Gastrocnemius medialis (tissue), 4 donors: ENCODE results near the gene PKHD1. TPM values are rescaled to one million over a fixed set of nuclear protein-coding genes. Genes with fewer than 3 reads are reported as not detected.

Source experiments
- ATAC-seq, 2 donors: fragments of 150-250 bp; one replicate each; pipeline ENCODE4 v1.9.1; 2016
- DNase-seq, 2 donors: peaks; one replicate each; pipeline ENCODE4 v3.0.0-alpha.2; 2019
- H3K27ac ChIP-seq, 4 donors: fragments of 200-600 bp; sonication (generic); 1 replicate in 1 of 4; 2 replicates in 3 of 4; pipeline ENCODE4 v1.5.1; 2016 to 2018; ENCODE audit warnings: mild to moderate bottlenecking in 2 of 4, moderate library complexity in 1 of 4
- H3K27me3 ChIP-seq, 3 donors: fragments of 200-600 bp; sonication (generic) in 2 of 3; 1 replicate in 1 of 3; 2 replicates in 2 of 3; pipeline versions ENCODE4 v1.5.1 to v1.6.0; 2016 to 2019; ENCODE audit warnings: mild to moderate bottlenecking in 1 of 3, moderate library complexity in 1 of 3
- H3K36me3 ChIP-seq, 2 donors: fragments of 200-600 bp; sonication (generic) in 1 of 2; one replicate each; pipeline ENCODE4 v1.5.1; 2017 to 2018
- H3K4me1 ChIP-seq, 2 donors: fragments of 200-600 bp; sonication (generic) in 1 of 2; one replicate each; pipeline ENCODE4 v1.5.1; 2016 to 2017; ENCODE audit warnings: mild to moderate bottlenecking in 2 of 2
- H3K4me3 ChIP-seq, 4 donors: fragments of 200-600 bp; sonication (generic) in 3 of 4; 1 replicate in 1 of 4; 2 replicates in 3 of 4; pipeline ENCODE4 v1.5.1; 2016 to 2019; ENCODE audit warnings: mild to moderate bottlenecking in 2 of 4
- H3K9me3 ChIP-seq, 3 donors: fragments of 200-600 bp; sonication (generic) in 2 of 3; 1 replicate in 1 of 3; 2 replicates in 2 of 3; pipeline ENCODE4 v1.5.1; 2016 to 2019
- CTCF ChIP-seq, 5 experiments: fragments of 450-650 bp in 3 of 5; fragments of 200-600 bp in 2 of 5; sonication (generic) in 2 of 5; IDR thresholded peaks in 4 of 5; conservative IDR thresholded peaks in 1 of 5; 1 replicate in 4 of 5; 2 replicates in 1 of 5; pipeline ENCODE4 v1.5.1; 2016 to 2019; ENCODE audit warnings: antibody characterized with exemption in 5 of 5, mild to moderate bottlenecking in 3 of 5, moderate library complexity in 3 of 5
- POLR2A ChIP-seq, 2 donors: fragments of 450-650 bp; IDR thresholded peaks; one replicate each; pipeline ENCODE4 v1.6.1; 2017; ENCODE audit warnings: antibody characterized with exemption in 2 of 2, mild to moderate bottlenecking in 2 of 2, moderate library complexity in 2 of 2
- in situ Hi-C, 4 donors: fragments of 200-750 bp; cut with MboI; loops; one replicate each; pipeline versions ENCODE4 v1.15.0 to v1.8.0; 2017; ENCODE audit warnings: low sequenced_read_pairs in 4 of 4
- intact Hi-C: fragments of 100-400 bp; cut with DNase I; formaldehyde crosslinking; loops from one replicate; pipeline ENCODE4 v1.15.1; 2023; ENCODE audit warnings: low total_unique reads
- total RNA-seq, 4 donors: library from RNA; depleted of rRNA; stranded (reverse); fragments of >200 nt; gene quantifications; one replicate each; pipeline versions ENCODE4 v1.1.0 to v1.2.3, GENCODE V29; 2016

Gene PKHD1
- total RNA-seq, 4 donors from 2014 or later, result 0.02 to 0.05 (median 0.02) TPM; not detected in 1

- H3K36me3 ChIP-seq, result no peaks in the 10 kb centered on the region
- no peaks in the 10 kb centered on the region for H3K4me1 ChIP-seq
- no peaks in the 10 kb centered on the region for H3K9me3 ChIP-seq
- TF ChIP-seq CTCF (IDR thresholded peaks at IDR 0.05 in 4 of 5, conservative IDR thresholded peaks at IDR 0.05 in 1 of 5) (no peak), POLR2A (IDR thresholded peaks at IDR 0.05) (no peak)
- no peak overlapping the region for H3K4me3 ChIP-seq
- in situ Hi-C loops (no loop called here), intact Hi-C loops (no loop called here)
- no peak for ATAC-seq
- H3K27me3 ChIP-seq, result no peaks in the 10 kb centered on the region
- DNase-seq, result no peak
- H3K27ac ChIP-seq, result no peak overlapping the region
Observed at GRCh38 chr6:52045033-52045432, 42.4 kb downstream of the PKHD1 start.

GRCh38 chr6:52042141-52042885 lies 45.1 kb downstream of the PKHD1 start:
- H3K27ac ChIP-seq, result no peak overlapping the region
- in situ Hi-C loops, result no loop called here
- no peak for TF ChIP-seq CTCF (IDR thresholded peaks at IDR 0.05 in 4 of 5, conservative IDR thresholded peaks at IDR 0.05 in 1 of 5)
- no peak for TF ChIP-seq POLR2A (IDR thresholded peaks at IDR 0.05)
- no peaks in the 10 kb centered on the region for H3K9me3 ChIP-seq
- no peaks in the 10 kb centered on the region for H3K4me1 ChIP-seq
- no peak overlapping the region for H3K4me3 ChIP-seq
- no peak for ATAC-seq
- H3K36me3 ChIP-seq, result no peaks in the 10 kb centered on the region
- intact Hi-C loops, result no loop called here
- no peak for DNase-seq
- no peaks in the 10 kb centered on the region for H3K27me3 ChIP-seq

- in situ Hi-C loops (no loop called here), intact Hi-C loops (no loop called here)
- Histone ChIP-seq H3K4me3 (no peak overlapping the region), H3K36me3 (no peaks in the 10 kb centered on the region), H3K4me1 (no peaks in the 10 kb centered on the region), H3K27me3 (no peaks in the 10 kb centered on the region), H3K9me3 (no peaks in the 10 kb centered on the region), H3K27ac (no peak overlapping the region)
- no peak for ATAC-seq
- no peak for DNase-seq
- TF ChIP-seq POLR2A (IDR thresholded peaks at IDR 0.05), result no peak
- no peak for TF ChIP-seq CTCF (IDR thresholded peaks at IDR 0.05 in 4 of 5, conservative IDR thresholded peaks at IDR 0.05 in 1 of 5)
Observed at GRCh38 chr6:52041134-52041533, 46.3 kb downstream of the PKHD1 start.

- no peak for TF ChIP-seq CTCF (IDR thresholded peaks at IDR 0.05 in 4 of 5, conservative IDR thresholded peaks at IDR 0.05 in 1 of 5)
- no peak for TF ChIP-seq POLR2A (IDR thresholded peaks at IDR 0.05)
- no peak overlapping the region for H3K4me3 ChIP-seq
- H3K27ac ChIP-seq, result no peak overlapping the region
- no peaks in the 10 kb centered on the region for H3K36me3 ChIP-seq
- no peaks in the 10 kb centered on the region for H3K27me3 ChIP-seq
- in situ Hi-C loops, result loop anchor here in 2 of 4 donors (10.0 kb wide), 2 partner anchors 173 to 1213 kb away; partner anchors contain the start of gene TFAP2B (in 2 of the 2)
- no peaks in the 10 kb centered on the region for H3K4me1 ChIP-seq
- DNase-seq, result no peak
- no peak for ATAC-seq
- intact Hi-C loops, result loop anchor here (10.0 kb wide), 1 partner anchor 173 kb away; no protein-coding TSS in a partner anchor
- H3K9me3 ChIP-seq, result no peaks in the 10 kb centered on the region
Observed at GRCh38 chr6:52027699-52028098, 59.7 kb downstream of the PKHD1 start.
